Left lung (tissue), 10 donors: ENCODE measurements around the gene ZNF736. TPM values are rescaled to one million over a fixed set of nuclear protein-coding genes. Genes with fewer than 3 reads are reported as not detected.

ENCODE experiments used
- ATAC-seq: fragments of 200-7000 bp; cut with Tn5 transposase; one replicate; pipeline ENCODE4 v1.9.1; 2020; ENCODE audit warnings: moderate library complexity
- DNase-seq, 4 donors: peaks; one replicate each; pipeline ENCODE4 v3.0.0-alpha.2; 2013 to 2020
- H3K27ac ChIP-seq, 2 donors: fragments of 200-600 bp; sonication (generic) in 1 of 2; one replicate each; pipeline versions ENCODE4 v1.5.0 to v1.8.0; 2020 to 2021
- H3K27me3 ChIP-seq, 2 donors: fragments of 200-600 bp; sonication (generic) in 1 of 2; one replicate each; pipeline versions ENCODE4 v1.5.0 to v1.8.0; 2020 to 2021
- H3K36me3 ChIP-seq, 2 donors: fragments of 200-600 bp; sonication (generic) in 1 of 2; one replicate each; pipeline versions ENCODE4 v1.5.0 to v1.8.0; 2020 to 2021
- H3K4me1 ChIP-seq, 2 donors: fragments of 200-600 bp; one replicate each; pipeline ENCODE4 v1.8.0; 2021
- H3K4me3 ChIP-seq, 2 donors: fragments of 200-600 bp; sonication (generic) in 1 of 2; one replicate each; pipeline versions ENCODE4 v1.5.0 to v1.8.0; 2020 to 2021; ENCODE audit warnings: mild to moderate bottlenecking in 1 of 2
- H3K9me3 ChIP-seq, 2 donors: fragments of 200-600 bp; sonication (generic) in 1 of 2; one replicate each; pipeline versions ENCODE4 v1.5.0 to v1.8.0; 2020 to 2021
- CTCF ChIP-seq, 2 donors: fragments of 200-600 bp; sonication (generic) in 1 of 2; IDR thresholded peaks; one replicate each; pipeline versions ENCODE4 v1.5.0 to v1.8.0; 2021; ENCODE audit warnings: antibody characterized with exemption in 2 of 2
- intact Hi-C, 2 donors: fragments of 100-400 bp; cut with DNase I; formaldehyde crosslinking; loops; one replicate each; pipeline versions ENCODE4 v1.11.2 to v1.14.2; 2022
- polyA plus RNA-seq, 6 donors: library from polyadenylated mRNA; unstranded; fragments of 120-200 nt; gene quantifications; one replicate each; pipeline ENCODE4 v1.2.1, GENCODE V29; 2013; ENCODE audit not compliant: insufficient read length in 6 of 6
- total RNA-seq, 2 donors: library from RNA; stranded (reverse); fragmentation: NEBNext Ultra II Directional; extraction: Animal tissue kit (Norgen Biotek cat#: 25700); gene quantifications; one replicate each; pipeline ENCODE4 v1.2.1, GENCODE V29; 2021
- donor health status: DM: no; HTN: yes; CAD: no.
- donor health status: DM: no; HTN: no; CAD: no.

The ZNF736 gene
- total and polyA plus RNA-seq, 8 donors = 17.1 to 23.9 (median 20.7) TPM

GRCh38 chr7:64371116-64371515 lies 57.4 kb downstream of the ZNF736 start:
- intact Hi-C loops = no loop called here
- H3K9me3 ChIP-seq = peaks cover 0 to 75% of the 10 kb centered on the region in 2 donors
- H3K4me3 ChIP-seq = no peak overlapping the region
- no peak overlapping the region for H3K27ac ChIP-seq
- no peaks in the 10 kb centered on the region for H3K4me1 ChIP-seq
- DNase-seq (no peak), ATAC-seq (no peak)
- no peak for TF ChIP-seq CTCF (IDR thresholded peaks at IDR 0.05)
- no peaks in the 10 kb centered on the region for H3K36me3 ChIP-seq
- H3K27me3 ChIP-seq = no peaks in the 10 kb centered on the region

- Histone ChIP-seq H3K36me3 (no peaks in the 10 kb centered on the region), H3K27ac (no peak overlapping the region), H3K27me3 (no peaks in the 10 kb centered on the region), H3K4me1 (no peaks in the 10 kb centered on the region), H3K4me3 (no peak overlapping the region), H3K9me3 (peaks cover 0 to 75% of the 10 kb centered on the region in 2 donors)
- ATAC-seq (no peak), DNase-seq (no peak)
- no peak for TF ChIP-seq CTCF (IDR thresholded peaks at IDR 0.05)
- intact Hi-C loops = no loop called here
Measured at GRCh38 chr7:64373017-64373416, 59.3 kb downstream of the ZNF736 start.

GRCh38 chr7:64400401-64400800 lies 86.6 kb downstream of the ZNF736 start:
- Histone ChIP-seq H3K9me3 (peaks cover 0 to 42% of the 10 kb centered on the region in 2 donors), H3K4me1 (no peaks in the 10 kb centered on the region), H3K27me3 (no peaks in the 10 kb centered on the region), H3K27ac (no peak overlapping the region), H3K36me3 (no peaks in the 10 kb centered on the region), H3K4me3 (no peak overlapping the region)
- ATAC-seq = no peak
- no peak for TF ChIP-seq CTCF (IDR thresholded peaks at IDR 0.05)
- no peak for DNase-seq
- intact Hi-C loops = no loop called here

Other genes starting within 250 kb of the ZNF736 start
- gene ZNF735, start 106.8 kb upstream of the ZNF736 start, total RNA-seq = not detected
- under 1 TPM in 1 of 6 donors, not detected in 5; 0.14 TPM for gene ZNF735, start 106.8 kb upstream of the ZNF736 start, polyA plus RNA-seq
- not detected for gene ZNF679, start 85.5 kb upstream of the ZNF736 start, total RNA-seq
- gene ZNF679, start 85.5 kb upstream of the ZNF736 start, polyA plus RNA-seq = not detected
- 10 to 100 TPM; 14.0 to 20.3 TPM for gene ZNF680, start 249.1 kb downstream of the ZNF736 start, total RNA-seq
- gene ZNF680, start 249.1 kb downstream of the ZNF736 start, polyA plus RNA-seq = 10 to 100 TPM; 18.5 to 23.2 (median 19.5) TPM